ENCODE results near the gene OR1N2.
"Not testable (repeated sequence)": the region's sequence is repeated elsewhere in the genome, so short reads cannot be mapped to it uniquely, and the experiment has no call there.

The OR1N2 gene

GRCh38 chr9:122562134-122562760, 9.3 kb downstream of the OR1N2 start:
- TF ChIP-seq ZFX (IDR thresholded peaks at IDR 0.05) = no peak
- TF ChIP-seq, protein P1, sequence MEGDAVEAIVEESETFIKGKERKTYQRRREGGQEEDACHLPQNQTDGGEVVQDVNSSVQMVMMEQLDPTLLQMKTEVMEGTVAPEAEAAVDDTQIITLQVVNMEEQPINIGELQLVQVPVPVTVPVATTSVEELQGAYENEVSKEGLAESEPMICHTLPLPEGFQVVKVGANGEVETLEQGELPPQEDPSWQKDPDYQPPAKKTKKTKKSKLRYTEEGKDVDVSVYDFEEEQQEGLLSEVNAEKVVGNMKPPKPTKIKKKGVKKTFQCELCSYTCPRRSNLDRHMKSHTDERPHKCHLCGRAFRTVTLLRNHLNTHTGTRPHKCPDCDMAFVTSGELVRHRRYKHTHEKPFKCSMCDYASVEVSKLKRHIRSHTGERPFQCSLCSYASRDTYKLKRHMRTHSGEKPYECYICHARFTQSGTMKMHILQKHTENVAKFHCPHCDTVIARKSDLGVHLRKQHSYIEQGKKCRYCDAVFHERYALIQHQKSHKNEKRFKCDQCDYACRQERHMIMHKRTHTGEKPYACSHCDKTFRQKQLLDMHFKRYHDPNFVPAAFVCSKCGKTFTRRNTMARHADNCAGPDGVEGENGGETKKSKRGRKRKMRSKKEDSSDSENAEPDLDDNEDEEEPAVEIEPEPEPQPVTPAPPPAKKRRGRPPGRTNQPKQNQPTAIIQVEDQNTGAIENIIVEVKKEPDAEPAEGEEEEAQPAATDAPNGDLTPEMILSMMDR (conservative IDR thresholded peaks at IDR 0.05) = no peak
- H3K27ac ChIP-seq = no peak overlapping the region

DNA sequence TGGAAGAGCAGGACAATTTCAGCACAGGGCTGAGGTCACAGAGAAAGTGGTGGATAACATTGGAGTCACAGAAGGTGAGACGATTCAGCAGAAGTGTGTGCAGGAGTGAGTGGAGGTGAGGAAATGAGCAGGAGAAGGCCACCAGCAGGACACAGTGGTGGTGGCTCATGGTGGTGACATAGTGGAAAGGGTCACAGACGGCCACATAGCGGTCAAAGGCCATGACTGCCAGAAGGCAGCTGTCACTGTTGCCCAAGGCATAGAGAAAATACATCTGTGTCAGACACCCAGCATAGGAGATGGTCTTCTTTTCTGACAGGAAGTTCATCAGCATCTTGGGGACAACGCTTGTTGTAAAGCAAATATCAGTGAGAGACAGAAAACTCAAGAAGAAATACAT, 15.0 kb downstream of the OR1N2 start:
- no peak overlapping the region for H3K27ac ChIP-seq
- TF ChIP-seq, protein P1 (conservative IDR thresholded peaks at IDR 0.05) = no peak
- TF ChIP-seq ZFX (IDR thresholded peaks at IDR 0.05) = no peak

DNA sequence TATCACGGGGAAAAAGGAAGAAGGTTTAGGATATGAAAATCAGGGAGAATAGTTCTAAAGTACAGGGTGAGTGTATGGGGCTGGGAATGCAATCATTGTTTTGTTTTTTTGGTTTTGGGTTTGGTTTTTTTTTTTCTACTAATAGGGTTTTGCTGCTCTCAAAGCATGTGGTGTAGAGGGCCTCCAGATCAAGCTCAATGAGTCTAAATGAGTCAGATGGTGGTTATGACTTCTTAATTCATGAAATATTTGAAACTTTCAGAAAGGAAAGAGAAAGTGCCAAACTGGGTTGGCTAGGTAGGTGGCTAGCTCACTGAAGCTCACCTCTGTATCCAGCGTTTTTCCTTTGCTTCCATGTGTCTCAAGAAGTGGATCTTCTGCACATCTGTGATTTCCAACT, 19.5 kb downstream of the OR1N2 start:
- TF ChIP-seq, protein P1 (conservative IDR thresholded peaks at IDR 0.05) = no peak
- TF ChIP-seq ZFX (IDR thresholded peaks at IDR 0.05) = no peak
- H3K27ac ChIP-seq = no peak overlapping the region

DNA sequence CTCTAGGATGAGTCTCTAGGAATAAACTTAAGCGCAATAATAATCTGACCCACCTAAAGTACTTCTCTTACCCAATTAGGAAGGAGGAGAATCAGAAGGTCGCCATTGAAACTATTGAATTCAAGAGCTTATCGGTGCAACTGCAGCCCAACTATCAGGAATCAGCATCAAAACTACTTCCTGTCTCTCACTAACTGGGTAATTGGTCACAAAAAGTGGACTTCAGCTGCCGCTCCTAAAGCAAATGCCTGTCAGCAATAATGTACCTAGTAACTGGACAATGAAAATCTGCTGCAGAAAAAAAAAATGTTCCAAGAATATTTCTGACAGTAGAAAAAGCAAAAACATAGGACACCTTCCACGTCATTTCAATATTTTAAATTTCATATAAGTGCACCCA, 27.0 kb downstream of the OR1N2 start:
- H3K27ac ChIP-seq = no peak overlapping the region
- no peak for TF ChIP-seq ZFX (IDR thresholded peaks at IDR 0.05)
- TF ChIP-seq, protein P1 (conservative IDR thresholded peaks at IDR 0.05) = no peak

- H3K27ac ChIP-seq = no peak overlapping the region
- TF ChIP-seq, protein P1 (conservative IDR thresholded peaks at IDR 0.05) = no peak
- TF ChIP-seq ZFX (IDR thresholded peaks at IDR 0.05) = no peak
Observed at GRCh38 chr9:122580360-122580759, 27.4 kb downstream of the OR1N2 start.

GRCh38 chr9:122583284-122583683, 30.4 kb downstream of the OR1N2 start, which contains the start of gene OR1L8:
OR1L8 (minus strand) TSS chr9:122583384; CDS start chr9:122568477, 14,907 bp downstream.
- not testable (repeated sequence) for H3K27ac ChIP-seq
